Suprapubic skin (tissue), 3 donors: ENCODE measurements around the gene PCNT.

Source experiments
- CTCF ChIP-seq, 2 donors: fragments of 200-600 bp in 1 of 2; fragments of 450-650 bp in 1 of 2; sonication (generic) in 1 of 2; IDR thresholded peaks; one replicate each; pipeline ENCODE4 v1.5.1; 2016 to 2019; ENCODE audit warnings: antibody characterized with exemption in 2 of 2, mild to moderate bottlenecking in 1 of 2, moderate library complexity in 1 of 2
- POLR2AphosphoS5 ChIP-seq, 3 donors: sonication (generic); formaldehyde crosslinking; IDR thresholded peaks; one replicate each; pipeline ENCODE4 v1.6.1; 2017; ENCODE audit warnings: antibody characterized with exemption in 3 of 3

GRCh38 chr21:46416551-46416950, 92.6 kb downstream of the PCNT start:
- TF ChIP-seq CTCF (IDR thresholded peaks at IDR 0.05): no peak
- no peak for TF ChIP-seq POLR2AphosphoS5 (IDR thresholded peaks at IDR 0.05)
